Right hindlimb (tissue), 1 donor: ENCODE data around the gene CAP1.
"Not testable (repeated sequence)": the region's sequence is repeated elsewhere in the genome, so short reads cannot be mapped to it uniquely, and the experiment has no call there.

Experiments used
- DNase-seq: peaks from one replicate; pipeline ENCODE4 v3.0.0-alpha.2; 2018

CAP1 gene

GRCh38 chr1:40032240-40032891 is 8.2 kb upstream of the CAP1 start:
- peak; percentile 34 for DNase-seq

GRCh38 chr1:40034869-40035268 is 5.7 kb upstream of the CAP1 start:
- no peak for DNase-seq

- DNase-seq: peak; percentile 71
Observed at GRCh38 chr1:40036574-40036973, 4.0 kb upstream of the CAP1 start.

- not testable (repeated sequence) for DNase-seq
Observed at GRCh38 chr1:40037254-40037653, 3.3 kb upstream of the CAP1 start.

GRCh38 chr1:40038697-40039096 is 1.8 kb upstream of the CAP1 start:
- no peak for DNase-seq

GRCh38 chr1:40039245-40039756 is 1.2 kb upstream of the CAP1 start:
- DNase-seq: no peak

GRCh38 chr1:40039757-40040510 is 595 bp upstream of the CAP1 start:
- DNase-seq: peak; percentile 91

GRCh38 chr1:40041466-40041838 is 923 bp downstream of the CAP1 start:
- DNase-seq: no peak

GRCh38 chr1:40042341-40042740 is 1.8 kb downstream of the CAP1 start:
- DNase-seq: no peak

- DNase-seq: no peak
Observed at GRCh38 chr1:40044110-40044509, 3.6 kb downstream of the CAP1 start.

- DNase-seq: no peak
Observed at GRCh38 chr1:40045182-40045581, 4.7 kb downstream of the CAP1 start.

GRCh38 chr1:40045766-40046165 is 5.2 kb downstream of the CAP1 start:
- DNase-seq: no peak

- no peak for DNase-seq
Observed at GRCh38 chr1:40047276-40047675, 6.7 kb downstream of the CAP1 start.

- no peak for DNase-seq
Observed at GRCh38 chr1:40047769-40048168, 7.2 kb downstream of the CAP1 start.

GRCh38 chr1:40049725-40050124 is 9.2 kb downstream of the CAP1 start:
- DNase-seq: no peak

GRCh38 chr1:40050863-40051262 is 10.3 kb downstream of the CAP1 start:
- no peak for DNase-seq

- DNase-seq: no peak
Observed at GRCh38 chr1:40053138-40053887, 12.8 kb downstream of the CAP1 start.

- DNase-seq: no peak
Observed at GRCh38 chr1:40056519-40057309, 16.2 kb downstream of the CAP1 start.

GRCh38 chr1:40057310-40058030 is 16.9 kb downstream of the CAP1 start:
- no peak for DNase-seq

GRCh38 chr1:40058097-40058452 is 17.5 kb downstream of the CAP1 start:
- DNase-seq: no peak

- no peak for DNase-seq
Observed at GRCh38 chr1:40058453-40059337, 18.2 kb downstream of the CAP1 start.
